ENCODE results near the gene RANBP3L. TPM values are rescaled to one million over a fixed set of nuclear protein-coding genes. Genes with fewer than 3 reads are reported as not detected.

The RANBP3L gene
- total and polyA plus RNA-seq, 2 of the 4 experiments (the other 2 are of a cell fraction) = not detected

DNA sequence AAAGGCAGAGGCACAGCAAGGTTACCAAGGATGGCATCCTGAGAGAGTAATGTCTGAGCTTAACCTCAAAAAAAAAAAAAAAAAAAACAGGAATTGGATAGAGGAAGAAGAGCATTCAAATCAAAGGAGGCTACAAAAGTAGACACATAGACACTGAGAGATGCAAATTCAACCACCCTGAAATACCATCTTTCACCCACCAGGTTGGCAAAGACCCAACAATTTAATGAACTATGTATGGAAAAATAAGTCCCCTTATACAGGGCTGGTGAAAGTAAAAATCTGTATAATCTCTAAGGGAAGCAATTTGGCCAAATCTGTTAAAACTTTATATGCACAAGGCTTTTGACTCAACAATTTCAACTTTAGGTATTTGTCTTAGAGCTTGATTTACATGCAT is 64.9 kb downstream of the RANBP3L start:
- Histone ChIP-seq H4K5ac (ENCODE audit: low read depth, low read length) (no peak overlapping the region), H3K79me1 (ENCODE audit: low read depth in 1 of 2, low read length in 2 of 2) (peaks cover 3 to 41% of the 10 kb centered on the region in 2 experiments; a peak in 3 of 4 replicates), H4K91ac (ENCODE audit: insufficient read depth, low read depth, low read length) (no peak overlapping the region), H3K23ac (ENCODE audit: low read depth, low read length) (no peak overlapping the region), H2BK120ac (ENCODE audit: low read depth, low read length) (no peak overlapping the region), H3K56ac (ENCODE audit: extremely low read depth, insufficient read depth, low read length) (no peak overlapping the region), H3K9ac (ENCODE audit: low read depth, low read length) (no peak overlapping the region), H3K9me1 (ENCODE audit: insufficient read depth, low read length) (no peaks in the 10 kb centered on the region), H3K9me3 (ENCODE audit: control insufficient read depth, insufficient read depth, low read length) (no peaks in the 10 kb centered on the region), H3K36me3 (ENCODE audit: control insufficient read depth, insufficient read depth, low read length) (no peaks in the 10 kb centered on the region), H3K4me3 (ENCODE audit: insufficient read depth, low read depth, low read length) (no peak overlapping the region), H3K18ac (ENCODE audit: low read depth, low read length) (no peak overlapping the region), H3K4ac (ENCODE audit: low read depth, low read length) (no peak overlapping the region), H4K8ac (ENCODE audit: low read depth in 2 of 2, low read length in 2 of 2) (no peak overlapping the region), H3K14ac (replicated peaks; ENCODE audit: low read depth, low read length) (no peak overlapping the region), H2AK5ac (ENCODE audit: low read depth, low read length) (no peak overlapping the region), H3K4me1 (ENCODE audit: control insufficient read depth, insufficient read depth, low read length) (peaks cover 2% of the 10 kb centered on the region; the same call in 1 of the 2 replicates), H2AFZ (replicated peaks; ENCODE audit: low read length, poor library complexity) (no peak overlapping the region), H2AK9ac (replicated peaks; ENCODE audit: low read depth, low read length, poor library complexity) (no peak overlapping the region), H2BK20ac (ENCODE audit: low read depth, low read length) (no peak overlapping the region), H2BK5ac (ENCODE audit: low read depth, low read length, poor library complexity, severe bottlenecking) (no peak overlapping the region), H3K27me3 (ENCODE audit: control insufficient read depth, insufficient read depth, low read length) (no peaks in the 10 kb centered on the region), H3K4me2 (ENCODE audit: low read depth, low read length) (no peak overlapping the region), H4K20me1 (ENCODE audit: insufficient read depth, low read length) (no peaks in the 10 kb centered on the region), H2BK15ac (ENCODE audit: low read depth, low read length) (no peak overlapping the region), H3K27ac (ENCODE audit: insufficient read depth, low read length) (no peak overlapping the region)
- no TSS peak for BruUV-seq (replicated peaks)
- no peak for DNase-seq
- in situ Hi-C loops (cut with MboI; ENCODE audit: low sequenced_read_pairs) (no loop called here), intact Hi-C loops (cut with micrococcal nuclease) (no loop called here), dilution Hi-C loops (cut with HindIII; ENCODE audit: low sequenced_read_pairs, unreplicated experiment) (no loop called here)
- ATAC-seq (ENCODE audit: low read depth) = no peak
- POLR2A ChIA-PET (ENCODE audit: unreplicated experiment) = no interaction called here
- no peak for TF ChIP-seq SMC3 (IDR thresholded peaks at IDR 0.05; ENCODE audit: low read depth, low read length)
- no peak for TF ChIP-seq MXI1 (IDR thresholded peaks at IDR 0.05; ENCODE audit: borderline replicate concordance, low read depth, low read length)
- TF ChIP-seq RFX5 (IDR thresholded peaks at IDR 0.05; ENCODE audit: low read depth, low read length) = no peak
- no peak for TF ChIP-seq POLR2A (IDR thresholded peaks at IDR 0.05; ENCODE audit: low read depth, low read length)
- no peak for TF ChIP-seq BHLHE40 (IDR thresholded peaks at IDR 0.05; ENCODE audit: low read depth, low read length)
- CTCF ChIA-PET = interaction anchor here (0.6 kb wide), 1 partner anchor 292 kb away, joined by 3 read pairs; no protein-coding TSS in a partner anchor

Data from IMR-90 (cell line).